Measurements from ENCODE around the gene NCKAP5.

The NCKAP5 gene

DNA sequence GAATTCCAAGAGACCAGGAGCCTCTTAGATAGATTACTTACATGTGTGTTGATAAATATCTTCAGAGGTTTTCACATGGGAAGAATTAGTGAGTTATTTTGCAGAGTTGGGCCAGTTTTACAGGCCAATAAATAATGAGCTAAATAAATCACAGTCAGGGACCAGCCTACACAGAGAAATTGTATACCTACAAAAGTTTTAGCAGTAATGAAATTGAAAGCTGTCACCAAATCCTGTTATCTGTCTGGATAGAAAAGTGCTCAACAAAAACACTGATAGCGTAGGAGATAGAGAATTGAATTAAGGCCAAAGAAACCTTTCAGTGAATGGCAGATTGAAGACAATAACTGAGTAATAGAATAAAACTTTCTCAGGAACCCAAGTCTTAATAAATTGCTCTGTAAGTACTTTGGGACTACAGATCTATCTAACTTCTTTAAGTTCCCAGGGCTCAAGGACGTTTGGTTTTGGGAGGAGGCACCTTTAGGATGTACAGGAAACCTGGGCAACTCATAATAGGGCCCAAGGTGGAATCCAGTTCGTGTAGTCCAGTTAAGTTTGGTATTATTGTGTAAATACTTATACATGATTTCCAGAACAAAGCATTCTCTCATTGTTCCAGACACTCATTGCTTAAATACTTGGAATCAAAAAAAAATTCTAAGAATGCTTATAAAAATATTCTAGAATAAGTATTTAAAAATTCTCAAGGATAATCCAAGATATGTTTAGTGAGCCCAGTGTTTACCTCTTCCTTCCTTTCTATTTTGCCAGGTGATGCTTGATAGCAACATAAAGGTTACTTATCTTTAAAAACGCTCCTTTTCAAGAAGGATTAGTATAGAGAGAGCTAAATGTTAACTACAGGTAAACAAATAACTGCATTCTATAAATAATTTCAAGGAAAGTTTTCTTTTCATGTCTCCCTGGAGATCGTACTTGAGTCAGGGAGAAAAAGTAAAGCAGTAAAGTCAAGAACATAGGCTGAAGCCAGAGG, 134.5 kb downstream of the NCKAP5 start:
- in situ Hi-C loops (cut with MboI; ENCODE audit: low sequenced_read_pairs) = no loop called here

DNA sequence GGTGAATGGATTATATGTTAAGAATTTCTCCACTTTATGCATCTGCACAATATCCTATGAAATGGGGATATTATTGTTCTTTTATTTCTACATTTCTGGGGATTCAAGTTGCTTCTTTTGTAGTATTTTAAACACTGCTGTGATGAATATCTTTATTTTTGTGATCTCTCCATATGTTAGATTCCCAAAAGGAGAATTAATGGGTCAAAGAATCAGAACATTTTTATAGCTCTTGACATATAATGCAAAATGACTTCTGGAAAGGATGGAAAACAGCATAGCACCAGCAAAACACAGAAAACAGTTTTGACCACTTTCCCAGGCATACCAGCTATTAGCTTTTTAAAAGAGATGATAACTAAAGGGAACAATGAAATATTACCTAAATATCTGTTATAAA, 135.5 kb downstream of the NCKAP5 start:
- in situ Hi-C loops (cut with MboI; ENCODE audit: low sequenced_read_pairs) = no loop called here

DNA sequence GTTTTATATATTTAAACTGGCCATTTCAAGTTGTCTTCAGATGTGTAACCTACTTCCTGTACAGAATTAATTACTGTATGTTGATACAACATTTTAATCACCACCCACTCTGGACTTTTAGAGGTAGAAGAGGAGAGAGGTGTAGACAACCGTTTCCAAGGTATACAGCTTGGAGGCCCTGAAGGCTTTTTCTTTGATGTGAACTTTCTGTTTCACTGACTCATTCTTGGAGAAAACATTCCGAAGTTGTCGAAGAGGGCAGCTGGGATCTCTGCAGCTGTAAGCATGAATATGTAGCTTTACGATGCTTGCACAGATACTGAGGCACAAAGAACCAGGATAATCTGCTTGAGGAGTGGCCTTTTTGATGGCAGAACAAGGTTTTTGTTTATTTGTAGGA, 137.0 kb downstream of the NCKAP5 start:
- in situ Hi-C loops (cut with MboI; ENCODE audit: low sequenced_read_pairs) = no loop called here

DNA sequence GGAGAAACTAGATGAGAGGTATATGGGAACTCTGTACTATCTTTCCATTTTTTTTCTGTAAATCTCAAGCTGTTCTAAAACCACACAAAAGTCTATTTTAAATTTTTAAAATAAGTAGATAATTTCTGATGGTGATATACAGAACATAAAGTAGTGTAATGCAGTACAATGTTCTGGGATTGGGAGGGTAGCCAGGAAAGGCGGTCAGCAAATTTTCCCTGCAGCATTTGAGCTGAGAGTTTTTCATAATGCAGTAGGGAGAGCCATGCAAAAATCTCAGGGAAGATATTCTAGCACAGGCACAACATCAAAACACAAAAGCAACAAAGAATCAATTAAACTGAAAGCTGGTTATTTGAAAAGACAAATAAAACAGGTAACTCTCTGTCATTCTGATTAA, 141.5 kb downstream of the NCKAP5 start:
- in situ Hi-C loops (cut with MboI; ENCODE audit: low sequenced_read_pairs) = no loop called here

DNA sequence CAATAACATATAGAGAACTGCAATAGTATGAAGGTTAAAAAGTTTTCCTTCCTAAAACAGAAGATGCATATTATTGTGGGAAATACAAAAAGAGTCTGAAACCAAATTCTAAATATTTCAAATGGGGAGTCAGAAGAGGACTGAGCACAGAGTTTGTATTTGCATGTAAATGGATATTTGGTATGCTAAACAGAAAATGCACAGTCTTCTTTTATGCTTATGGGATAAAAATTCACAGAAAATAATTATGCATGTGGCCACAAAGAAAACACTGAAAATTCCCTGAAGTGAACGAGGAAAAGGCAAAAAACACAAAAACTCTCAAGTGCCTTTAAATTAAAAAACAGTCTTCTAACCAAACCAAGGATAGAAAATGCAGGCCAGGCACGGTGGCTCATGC, 142.7 kb downstream of the NCKAP5 start:
- in situ Hi-C loops (cut with MboI; ENCODE audit: low sequenced_read_pairs) = no loop called here

DNA sequence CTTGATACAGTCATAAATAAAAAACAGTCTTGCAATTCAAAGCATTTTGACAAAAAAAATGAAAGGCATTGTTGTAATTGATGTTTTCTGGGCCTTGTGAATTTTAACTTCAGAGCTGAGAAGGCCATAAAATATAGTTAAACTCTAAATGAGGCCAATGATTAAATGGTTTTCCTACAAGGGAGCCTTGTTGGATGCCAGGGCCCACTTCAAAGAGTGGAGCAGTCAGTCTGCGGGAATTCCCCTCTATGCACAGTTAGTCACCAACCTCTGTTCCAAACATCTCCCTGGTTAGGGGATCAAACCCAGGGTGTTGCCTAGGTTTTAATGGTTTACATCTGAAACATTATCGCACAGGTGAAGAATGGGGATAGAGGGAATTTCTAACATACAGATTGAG, 143.4 kb downstream of the NCKAP5 start:
- in situ Hi-C loops (cut with MboI; ENCODE audit: low sequenced_read_pairs) = no loop called here

DNA sequence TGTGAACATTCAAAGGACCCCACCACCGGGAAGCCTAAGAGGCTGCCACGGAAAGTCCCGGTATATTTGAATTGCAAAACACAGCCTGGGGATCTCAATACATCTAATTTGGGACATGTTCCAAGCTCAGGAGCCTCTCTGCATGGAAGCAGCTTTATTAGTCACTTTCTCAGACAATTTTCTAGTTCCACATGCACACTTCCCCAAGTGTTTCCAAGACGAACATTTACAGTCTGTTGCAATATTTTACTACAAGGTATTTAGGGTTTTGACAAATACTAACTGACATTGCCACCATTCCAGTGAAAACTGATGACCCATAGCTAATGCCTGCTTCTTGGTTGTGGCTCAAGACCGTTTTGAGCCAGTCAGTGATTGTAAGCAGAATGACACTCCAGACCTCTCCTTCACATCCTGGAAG, 145.3 kb downstream of the NCKAP5 start:
- in situ Hi-C loops (cut with MboI; ENCODE audit: low sequenced_read_pairs) = no loop called here

DNA sequence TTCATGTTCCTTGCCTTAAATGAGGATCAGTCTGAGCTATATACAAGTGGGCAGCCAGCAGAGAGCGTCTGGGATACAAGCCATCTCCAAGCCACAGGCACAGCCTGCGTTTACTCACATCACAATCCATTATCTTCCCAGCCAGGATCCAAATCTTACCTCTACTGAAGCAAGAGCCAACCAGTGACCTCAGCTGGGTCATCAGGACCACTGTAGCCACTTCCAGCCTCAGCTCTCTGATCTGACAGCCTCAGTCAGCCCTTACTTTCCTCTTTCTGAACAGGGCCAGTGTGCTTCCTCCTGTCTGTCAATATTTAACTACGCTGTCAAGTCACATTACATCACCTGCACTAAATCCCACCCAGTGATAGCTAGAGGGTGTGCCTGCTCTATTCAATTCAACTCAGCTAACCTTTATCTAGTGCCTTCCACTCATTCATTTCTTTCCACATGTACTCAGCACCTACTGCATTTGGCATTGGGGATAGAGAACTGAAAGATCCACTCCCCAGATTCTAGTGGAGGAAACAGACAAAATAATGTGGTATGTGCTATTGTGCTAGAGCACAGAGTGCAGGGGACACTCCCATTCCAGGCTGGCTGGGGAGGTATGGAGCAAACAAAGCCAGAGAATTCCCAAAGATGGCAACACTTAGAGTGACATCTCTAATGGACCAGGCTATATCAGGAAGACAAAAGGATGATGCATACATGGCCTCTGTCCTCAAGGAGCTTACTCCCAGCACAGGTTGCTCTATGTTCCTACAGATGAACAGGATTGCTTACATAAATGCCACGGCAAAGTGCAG, 146.5 kb downstream of the NCKAP5 start:
- in situ Hi-C loops (cut with MboI; ENCODE audit: low sequenced_read_pairs) = no loop called here

DNA sequence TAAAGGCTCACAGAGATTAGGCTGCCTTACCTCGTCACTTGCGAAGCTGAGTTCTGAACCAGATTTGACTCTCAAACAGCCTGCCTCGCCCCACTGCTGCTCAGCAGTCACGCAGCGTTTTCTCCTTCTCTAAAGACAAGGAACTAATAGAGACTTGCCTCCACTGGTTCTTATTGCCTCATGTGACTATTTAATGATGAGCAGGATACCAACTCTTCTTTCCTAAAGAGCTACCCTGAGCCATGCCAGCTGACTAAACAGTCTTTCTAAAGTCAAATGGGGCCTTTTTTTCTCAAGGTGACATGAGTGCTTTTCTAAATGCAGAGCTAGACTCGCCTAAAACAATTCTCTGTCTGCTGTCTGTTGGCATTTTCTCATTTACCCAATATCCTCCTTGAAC, 147.5 kb downstream of the NCKAP5 start:
- in situ Hi-C loops (cut with MboI; ENCODE audit: low sequenced_read_pairs) = no loop called here

DNA sequence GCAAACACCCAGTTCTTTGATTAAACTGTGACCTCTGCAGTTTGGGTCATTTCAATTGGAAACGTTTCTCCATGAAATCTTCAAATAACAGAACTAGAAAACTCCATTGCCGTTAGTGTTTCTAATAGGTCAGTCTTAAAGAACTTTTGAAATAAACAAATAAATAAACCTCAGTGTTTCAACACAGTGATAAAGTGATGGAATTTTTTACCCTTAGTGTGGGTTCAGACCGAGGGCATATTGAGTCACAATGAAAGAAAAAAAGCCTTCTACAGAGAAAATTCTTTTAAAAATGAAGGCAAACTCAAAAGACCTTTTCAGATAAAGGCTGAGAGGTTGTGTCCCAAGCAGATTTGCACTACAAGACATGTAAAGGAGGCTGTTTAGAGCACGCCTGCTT, 149.6 kb downstream of the NCKAP5 start:
- in situ Hi-C loops (cut with MboI; ENCODE audit: low sequenced_read_pairs) = no loop called here

DNA sequence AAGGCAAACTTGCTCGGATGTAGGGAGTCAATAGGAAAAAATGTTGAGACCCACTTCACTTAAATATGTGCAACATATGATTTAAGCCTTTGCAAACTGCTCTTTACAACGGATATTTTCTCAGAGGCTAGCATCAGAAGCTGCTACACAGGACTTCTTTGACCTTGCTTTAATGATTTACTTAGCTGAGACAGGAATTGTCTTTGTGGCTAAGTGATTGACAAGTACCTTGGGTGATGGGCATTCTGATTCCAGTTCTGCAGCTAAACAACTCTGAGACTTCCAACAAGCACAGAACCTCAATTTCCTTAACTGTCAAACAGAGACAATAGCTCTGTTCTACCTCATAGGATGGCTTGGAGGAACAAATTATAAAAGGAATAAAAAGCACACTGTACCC, 150.2 kb downstream of the NCKAP5 start:
- in situ Hi-C loops (cut with MboI; ENCODE audit: low sequenced_read_pairs) = no loop called here

DNA sequence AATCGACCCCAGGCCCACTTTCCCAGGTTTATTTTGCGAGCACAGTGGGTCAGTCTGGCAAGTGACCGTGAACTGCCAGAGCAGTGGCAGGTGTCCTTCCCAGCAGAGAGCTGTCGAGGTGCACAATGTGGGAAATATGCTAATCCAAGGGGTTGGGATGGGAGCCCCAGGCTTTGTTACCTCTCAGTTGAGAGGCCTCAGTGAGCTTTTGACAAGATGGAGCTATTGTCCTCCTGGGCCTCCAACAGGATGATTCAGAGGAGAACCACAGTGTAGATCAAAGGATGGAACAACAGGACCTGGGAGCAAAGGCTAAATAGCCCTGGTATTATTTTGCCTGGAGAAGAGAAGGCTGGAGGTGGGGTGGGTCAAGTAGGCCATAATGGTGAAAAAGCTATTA, 150.8 kb downstream of the NCKAP5 start:
- in situ Hi-C loops (cut with MboI; ENCODE audit: low sequenced_read_pairs) = no loop called here

DNA sequence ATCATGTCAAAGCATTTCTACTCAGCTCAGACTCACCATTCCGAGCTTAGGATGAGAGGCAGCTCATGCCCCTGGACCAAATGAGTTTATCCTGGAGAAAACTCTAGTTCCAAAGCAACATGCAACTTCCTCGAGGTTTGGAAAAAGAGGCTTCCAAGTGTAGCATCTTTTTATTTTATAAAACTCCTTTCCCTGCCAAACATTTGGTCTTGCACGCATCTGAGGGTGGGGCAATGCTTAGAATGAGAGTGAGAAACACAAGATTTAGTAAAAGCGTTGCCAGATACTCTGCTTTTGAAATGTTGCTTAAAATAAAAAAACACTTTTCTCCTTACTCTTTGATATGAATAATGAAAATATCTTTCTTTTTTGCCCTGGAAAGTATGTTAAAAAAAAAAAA, 151.5 kb downstream of the NCKAP5 start:
- in situ Hi-C loops (cut with MboI; ENCODE audit: low sequenced_read_pairs) = no loop called here

DNA sequence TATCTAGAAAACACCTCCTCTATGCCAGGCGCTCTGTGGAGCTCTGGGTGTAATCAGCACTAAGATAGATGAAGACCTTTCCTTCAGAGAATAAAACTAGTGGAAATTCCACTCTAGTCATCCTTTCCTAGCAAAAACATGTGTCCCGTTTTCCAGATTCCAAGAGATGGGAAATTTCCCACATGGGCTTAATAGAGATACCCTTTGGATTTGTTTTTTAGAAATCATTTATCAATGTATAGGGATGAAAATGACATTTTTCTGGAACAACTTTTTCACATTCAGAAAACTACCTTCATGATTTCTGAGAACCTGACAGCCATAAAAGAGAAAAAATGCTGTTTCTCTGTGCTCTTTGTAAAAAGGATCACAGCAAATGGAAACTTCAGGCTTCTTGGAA, 152.1 kb downstream of the NCKAP5 start:
- in situ Hi-C loops (cut with MboI; ENCODE audit: low sequenced_read_pairs) = no loop called here

DNA sequence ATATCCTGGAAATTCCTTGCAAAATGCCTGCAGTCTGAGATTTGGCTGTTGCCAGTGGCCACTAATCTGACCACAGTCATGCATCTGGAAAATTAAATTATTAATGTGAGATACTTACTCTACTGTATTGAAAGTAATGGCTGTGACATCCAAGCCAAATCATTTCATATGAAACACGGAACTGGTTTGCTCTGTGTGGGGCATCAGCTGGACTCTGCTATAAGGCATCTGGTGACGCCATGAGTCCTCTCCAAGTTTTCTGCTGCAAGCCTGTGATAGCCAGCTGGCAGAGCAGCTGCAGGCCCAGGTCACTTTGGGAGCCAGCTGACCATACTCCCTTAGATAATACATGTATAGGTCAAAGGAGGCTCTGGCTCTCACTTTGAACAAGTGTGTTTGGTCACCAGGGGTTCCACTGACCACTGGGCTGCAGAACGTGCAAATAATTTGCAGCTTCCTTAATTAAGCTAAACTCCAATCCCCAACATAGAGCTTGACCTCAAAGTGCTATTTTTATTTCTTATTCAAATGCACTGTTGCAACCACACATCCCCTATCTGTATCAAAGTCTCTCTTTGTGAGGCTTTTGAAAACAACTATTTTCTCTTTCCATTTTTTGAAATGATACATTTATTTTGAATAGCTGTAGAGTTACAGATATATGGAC, 152.9 kb downstream of the NCKAP5 start:
- in situ Hi-C loops (cut with MboI; ENCODE audit: low sequenced_read_pairs) = no loop called here

DNA sequence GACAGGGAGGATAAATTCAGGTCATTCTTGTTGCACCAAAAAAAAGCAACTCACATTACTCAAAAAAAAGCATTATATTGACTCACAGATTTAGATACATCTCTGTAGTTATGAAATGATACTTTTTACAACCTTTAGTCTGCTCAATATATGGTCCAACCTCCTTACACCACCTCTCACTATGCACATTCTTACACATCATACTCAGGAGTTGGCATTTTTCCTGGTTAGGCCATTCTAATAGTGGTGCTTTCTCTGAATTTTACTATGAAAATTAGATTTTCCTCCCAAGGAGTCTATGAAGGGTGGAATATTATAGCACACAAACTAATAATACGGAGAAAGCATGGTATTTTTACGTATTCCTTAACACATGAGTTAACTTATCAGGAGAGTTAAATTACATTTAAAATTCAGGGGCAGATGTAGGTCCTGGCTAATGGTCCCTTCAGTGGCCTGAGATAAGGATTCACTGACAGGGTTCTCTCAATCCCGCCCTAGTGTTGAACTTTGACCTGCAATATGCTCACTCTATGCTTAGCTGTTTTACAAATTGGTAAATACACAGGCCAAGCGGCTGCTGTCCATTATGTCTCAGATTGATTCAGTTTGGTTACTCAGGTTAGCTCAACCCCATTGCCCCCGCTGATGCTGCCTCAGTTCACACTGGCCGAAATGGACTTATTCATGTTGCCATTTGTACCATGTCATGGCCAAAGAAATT, 153.6 kb downstream of the NCKAP5 start:
- in situ Hi-C loops (cut with MboI; ENCODE audit: low sequenced_read_pairs) = no loop called here

DNA sequence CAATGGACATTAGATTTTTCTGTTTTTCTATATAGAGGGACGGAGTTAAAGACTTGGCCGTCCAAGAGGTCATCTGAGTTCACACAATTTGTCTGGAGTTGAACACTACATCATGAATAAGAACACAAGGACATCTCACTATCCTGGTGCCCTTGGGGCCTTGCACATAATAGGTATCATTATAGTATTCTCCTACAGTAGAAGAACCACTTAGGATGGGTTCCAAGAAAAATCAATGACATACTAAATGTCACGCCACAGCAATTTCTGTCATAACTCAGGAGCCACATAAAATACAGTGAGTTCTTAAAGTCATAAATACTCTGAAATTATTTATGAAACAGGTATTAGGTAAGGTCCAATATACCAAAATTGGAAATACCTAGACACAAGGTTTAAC, 154.4 kb downstream of the NCKAP5 start:
- in situ Hi-C loops (cut with MboI; ENCODE audit: low sequenced_read_pairs) = no loop called here

DNA sequence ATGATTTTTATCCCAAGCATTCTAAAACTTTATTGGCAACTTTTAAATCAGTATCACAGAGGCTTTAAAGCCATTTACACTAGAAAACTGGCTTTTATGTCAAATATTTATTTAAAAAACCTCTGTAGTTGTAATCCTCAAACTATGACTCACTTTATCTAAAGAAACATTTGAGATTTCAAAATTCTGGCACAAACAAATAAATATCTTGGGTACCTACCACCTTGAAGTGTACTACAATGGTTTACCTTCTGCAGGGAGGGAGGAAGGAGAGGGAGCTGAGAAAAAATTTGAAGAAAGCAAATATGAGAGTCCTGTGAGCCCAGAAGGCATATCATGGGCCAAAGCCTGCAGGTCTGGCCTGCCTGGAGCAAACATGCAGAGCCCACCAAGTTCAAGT, 155.6 kb downstream of the NCKAP5 start:
- in situ Hi-C loops (cut with MboI; ENCODE audit: low sequenced_read_pairs) = no loop called here

DNA sequence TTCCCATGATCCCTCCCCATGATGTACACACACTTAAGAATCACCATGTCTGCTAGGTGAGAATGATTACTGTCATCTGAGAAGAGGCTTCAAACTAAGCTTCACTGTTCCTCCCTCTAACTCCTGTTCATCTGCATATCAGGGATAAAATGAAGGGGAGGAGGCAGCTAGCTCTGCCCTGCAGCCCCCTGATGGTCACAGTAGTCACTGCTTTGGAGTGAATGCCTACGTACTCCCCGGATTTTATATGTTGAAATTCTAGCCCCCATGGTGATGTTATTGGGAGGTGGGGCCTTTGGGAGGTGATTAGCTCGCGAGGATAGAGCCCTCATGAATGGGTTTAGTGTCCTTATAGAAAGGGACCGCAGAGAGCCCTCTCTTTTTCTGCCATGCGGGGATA, 156.4 kb downstream of the NCKAP5 start:
- in situ Hi-C loops (cut with MboI; ENCODE audit: low sequenced_read_pairs) = no loop called here

DNA sequence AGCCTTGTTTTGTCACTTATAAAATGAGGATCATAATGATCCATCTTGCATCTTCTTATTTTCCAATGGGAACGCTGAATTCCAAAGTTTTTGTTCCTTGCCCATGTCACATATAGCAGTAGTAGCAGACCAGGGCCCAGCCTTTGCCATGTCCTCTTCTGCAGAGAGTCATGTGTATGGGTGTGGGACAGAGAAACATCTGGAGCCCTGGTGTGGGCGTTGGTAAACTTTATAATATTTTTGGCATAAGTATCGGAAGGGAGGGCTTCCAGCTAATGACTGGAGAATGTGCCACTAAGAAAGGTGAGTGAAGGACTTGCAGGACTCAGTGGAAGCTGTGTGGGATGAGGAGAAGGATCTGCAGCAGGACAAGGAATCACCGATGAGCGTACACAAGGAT, 157.2 kb downstream of the NCKAP5 start:
- in situ Hi-C loops (cut with MboI; ENCODE audit: low sequenced_read_pairs) = no loop called here
